Muscle of arm (tissue), 12 donors: ENCODE results near the gene IGSF8. TPM values are rescaled to one million over a fixed set of nuclear protein-coding genes. Genes with fewer than 3 reads are reported as not detected.

Experiments used
- DNase-seq: peaks from one replicate; pipeline ENCODE4 v3.0.0-alpha.2; 2013
- polyA plus RNA-seq, 12 donors: library from polyadenylated mRNA; unstranded; fragments of 120-200 nt; gene quantifications; one replicate each; pipeline ENCODE4 v1.2.1, GENCODE V29; 2013; ENCODE audit not compliant: insufficient read length in 12 of 12

IGSF8 gene
- polyA plus RNA-seq, 12 donors = 11.1 to 26.7 (median 18.3) TPM; not detected in 1

GRCh38 chr1:160108888-160109662 lies 10.7 kb upstream of the IGSF8 start:
- DNase-seq = no peak

DNA sequence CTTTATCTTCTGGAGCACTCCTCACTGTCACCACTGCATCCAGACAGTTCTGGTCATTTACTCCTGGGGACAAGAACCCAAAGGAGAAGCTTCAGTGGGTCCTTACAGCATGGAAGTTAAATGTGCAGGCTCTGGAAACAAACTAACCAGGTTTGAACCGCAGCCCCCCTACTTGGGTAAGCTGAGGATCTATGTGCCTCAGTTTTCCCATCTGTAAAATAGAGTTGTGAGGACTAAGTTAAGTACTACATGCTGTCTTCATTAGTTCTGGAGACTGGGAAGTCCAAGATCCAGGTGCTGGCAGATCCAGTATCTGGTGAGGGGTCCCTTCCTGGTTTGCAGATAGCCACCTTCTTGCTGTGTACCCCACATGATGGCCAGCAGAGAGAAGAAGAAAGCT lies 9.1 kb upstream of the IGSF8 start:
- DNase-seq = no peak

GRCh38 chr1:160105155-160105554 lies 6.7 kb upstream of the IGSF8 start:
- no peak for DNase-seq

GRCh38 chr1:160104486-160104885 lies 6.1 kb upstream of the IGSF8 start:
- no peak for DNase-seq

DNA sequence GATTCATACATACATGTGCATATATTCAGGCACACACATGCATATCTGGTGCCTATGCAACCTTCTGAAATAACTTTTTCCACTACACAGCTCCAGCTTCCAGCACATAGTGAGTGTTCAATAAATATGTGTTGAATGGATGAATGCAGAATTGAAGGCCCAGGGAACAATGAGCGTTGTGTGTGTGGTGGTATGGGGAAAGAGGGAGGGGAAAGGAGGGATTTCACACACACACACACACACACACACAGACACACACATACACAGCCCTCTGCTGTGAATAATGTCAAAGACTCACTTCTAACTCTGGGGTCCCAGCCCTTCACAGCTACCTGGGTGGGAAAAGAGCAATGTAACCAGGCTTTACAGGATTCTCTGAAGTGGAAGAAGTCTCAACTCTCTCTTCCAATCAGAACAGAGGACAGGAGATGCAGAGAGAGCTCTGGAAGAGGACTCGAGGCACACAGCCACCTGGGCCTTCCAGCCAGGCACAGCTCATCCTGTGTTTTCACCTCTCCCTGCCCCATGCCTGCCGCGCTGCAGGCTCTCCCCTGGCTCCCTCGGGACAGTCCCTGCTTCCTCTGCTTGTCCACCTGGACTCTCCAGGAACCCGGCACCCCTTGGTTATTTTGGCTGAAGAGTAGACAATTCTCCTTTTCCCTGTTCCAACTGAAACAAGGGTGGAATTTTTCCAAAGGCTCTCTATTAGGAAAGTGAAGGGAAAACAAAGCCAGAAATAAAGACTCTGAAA lies 5.4 kb upstream of the IGSF8 start:
- no peak for DNase-seq

DNA sequence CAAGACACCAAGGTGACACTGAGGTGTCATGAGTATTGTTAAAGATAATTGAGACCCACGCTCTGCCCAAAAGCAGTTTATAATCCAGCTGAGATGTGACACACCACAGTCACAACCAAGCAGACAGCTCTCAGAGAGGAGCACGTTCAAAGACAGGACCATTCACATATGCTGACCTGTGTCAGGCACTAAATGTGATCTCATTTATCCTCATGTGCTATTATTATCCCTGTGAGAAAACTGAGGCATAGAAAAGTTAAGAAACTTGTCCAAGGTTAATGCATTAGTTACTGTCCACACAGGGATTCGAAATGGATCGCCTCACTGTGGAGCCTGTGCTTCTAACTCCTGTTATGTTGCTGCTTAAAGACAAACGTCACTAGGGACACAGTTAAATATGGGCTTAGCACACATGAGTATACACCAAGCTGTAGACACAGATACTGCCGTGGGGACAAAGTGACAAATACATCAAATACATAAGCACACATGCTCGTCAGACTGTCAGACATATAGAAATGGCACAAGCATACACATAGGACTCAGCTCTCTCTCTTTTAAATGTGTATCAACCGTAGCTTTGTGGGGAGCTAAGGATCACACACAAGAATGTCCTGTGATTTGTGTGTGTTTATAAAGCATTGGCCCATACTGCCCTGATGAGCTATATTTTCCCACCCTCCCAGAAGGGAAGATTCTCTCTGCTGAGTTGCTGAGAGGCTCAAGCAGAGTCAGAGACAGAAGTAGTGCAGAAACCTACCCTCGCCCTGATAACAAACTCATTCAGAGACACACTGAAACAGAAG lies 3.5 kb upstream of the IGSF8 start:
- no peak for DNase-seq

GRCh38 chr1:160101037-160101716 lies 2.8 kb upstream of the IGSF8 start:
- DNase-seq = peak; percentile 82

GRCh38 chr1:160099716-160100375 lies 1.4 kb upstream of the IGSF8 start:
- DNase-seq = no peak

DNA sequence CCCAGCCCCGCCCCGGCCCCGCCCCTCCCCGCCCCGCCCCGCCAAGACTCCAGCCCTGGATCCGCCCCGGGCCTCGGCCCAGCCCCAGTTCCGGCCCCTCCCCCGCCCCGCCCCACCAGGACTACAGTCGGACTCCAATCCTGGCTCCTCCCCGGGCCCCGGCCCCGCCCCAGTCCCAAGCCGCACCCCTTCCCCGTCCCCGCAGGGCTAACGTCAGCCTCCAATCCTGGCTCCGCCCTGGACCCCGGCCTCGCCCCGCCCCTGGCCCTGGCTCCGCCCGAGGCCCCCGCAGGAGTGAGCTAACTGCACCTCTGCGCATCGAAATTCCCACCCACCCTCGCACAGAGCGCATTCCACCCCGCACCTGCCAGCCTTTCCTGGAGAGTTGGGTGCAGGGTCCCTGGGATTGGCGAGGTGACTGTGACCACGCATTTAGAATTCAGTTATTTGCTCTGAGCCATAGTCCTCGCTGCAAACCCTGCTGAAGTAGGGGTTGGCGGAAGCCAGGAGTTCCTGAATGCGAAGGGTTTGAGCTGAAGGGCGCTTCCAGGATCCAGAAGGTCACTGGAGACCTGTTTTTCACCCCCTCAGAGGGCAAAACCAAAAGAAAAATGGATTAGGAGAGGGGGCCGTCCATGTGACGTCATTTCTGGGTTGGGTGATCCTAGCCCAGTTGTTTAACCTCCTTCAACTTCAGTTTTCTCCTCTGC lies 588 bp upstream of the IGSF8 start:
- peak; percentile 95 for DNase-seq

GRCh38 chr1:160097151-160097910 lies 1.1 kb downstream of the IGSF8 start:
- DNase-seq = no peak

DNA sequence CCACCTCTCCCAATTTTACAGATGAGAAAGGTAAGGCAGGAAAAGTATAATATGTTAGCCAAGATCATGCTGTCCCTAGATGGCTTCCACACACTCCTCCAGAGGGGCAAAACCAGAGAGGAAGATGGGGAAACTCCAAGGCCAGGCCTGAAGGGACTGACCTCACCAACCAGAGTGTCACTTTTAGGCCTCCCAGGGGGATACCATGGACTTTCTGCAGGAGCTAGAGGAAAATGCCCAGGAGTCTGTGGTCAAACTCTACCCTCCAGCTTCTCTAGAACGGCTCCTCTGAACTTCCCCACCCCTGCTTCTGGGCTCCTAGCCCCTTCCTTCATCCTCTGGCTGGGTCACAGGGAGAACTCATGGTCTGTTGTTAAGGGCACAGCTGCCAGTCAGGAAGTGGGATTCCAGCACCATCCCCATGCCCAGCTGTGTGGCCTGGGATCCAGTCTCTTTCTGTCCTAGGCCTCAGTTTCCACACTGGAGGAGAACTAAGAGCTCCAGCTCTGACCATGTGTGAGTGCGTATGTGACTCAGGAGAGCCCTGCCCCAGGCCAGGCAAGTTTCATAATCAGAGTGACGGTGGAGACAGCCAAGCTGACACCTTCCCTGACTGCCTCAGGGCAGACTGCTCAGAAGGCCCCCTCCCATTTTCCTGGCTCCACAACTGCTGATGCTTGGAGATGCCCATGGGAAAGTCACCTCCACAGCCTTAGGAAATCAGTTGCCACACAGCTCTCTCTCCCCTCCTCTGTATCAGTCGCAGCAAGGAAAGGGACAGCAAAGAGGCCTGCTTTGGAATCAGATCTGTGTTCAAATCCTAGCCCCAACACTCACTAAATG lies 1.9 kb downstream of the IGSF8 start:
- no peak for DNase-seq

DNA sequence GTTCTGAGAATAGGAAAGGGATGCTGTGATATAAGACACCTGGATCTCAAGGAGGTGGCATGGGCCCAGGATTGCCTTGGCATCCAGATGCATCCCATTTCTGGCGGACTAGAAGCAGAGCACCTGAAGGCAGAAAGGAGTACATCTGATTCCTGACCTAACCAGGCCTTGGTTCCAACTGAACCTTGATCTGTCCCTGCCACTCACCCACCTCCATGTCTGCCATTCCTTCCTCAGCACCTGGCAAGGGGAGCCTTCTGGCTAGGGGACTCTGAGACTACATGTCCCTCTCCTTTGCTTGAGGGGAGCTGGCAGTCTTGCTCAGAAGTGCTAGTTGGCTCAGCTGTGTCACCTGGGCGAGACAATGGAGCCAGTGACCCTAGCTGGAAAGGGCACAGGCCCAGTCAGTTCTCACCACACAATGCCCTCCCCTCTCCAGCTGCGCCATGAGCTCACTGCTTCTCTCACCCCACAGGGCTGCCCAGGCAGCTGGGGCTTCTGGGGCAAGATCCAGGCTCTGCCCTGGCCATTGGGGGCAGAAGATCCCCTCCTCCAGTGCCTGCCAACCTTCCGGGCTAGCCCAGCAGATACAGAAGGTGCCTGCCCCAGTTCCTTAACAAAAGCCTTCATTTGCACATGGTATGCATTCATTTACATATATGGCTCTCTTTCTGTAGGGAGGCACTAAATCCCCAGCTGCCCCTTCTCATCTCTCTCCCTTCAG lies 2.9 kb downstream of the IGSF8 start:
- no peak for DNase-seq

GRCh38 chr1:160094806-160095205 lies 3.6 kb downstream of the IGSF8 start:
- DNase-seq = no peak

GRCh38 chr1:160094291-160094625 lies 4.2 kb downstream of the IGSF8 start:
- DNase-seq = no peak

- DNase-seq = no peak
These were observed 4.7 kb downstream of the IGSF8 start for GRCh38 chr1:160093624-160094290.

DNA sequence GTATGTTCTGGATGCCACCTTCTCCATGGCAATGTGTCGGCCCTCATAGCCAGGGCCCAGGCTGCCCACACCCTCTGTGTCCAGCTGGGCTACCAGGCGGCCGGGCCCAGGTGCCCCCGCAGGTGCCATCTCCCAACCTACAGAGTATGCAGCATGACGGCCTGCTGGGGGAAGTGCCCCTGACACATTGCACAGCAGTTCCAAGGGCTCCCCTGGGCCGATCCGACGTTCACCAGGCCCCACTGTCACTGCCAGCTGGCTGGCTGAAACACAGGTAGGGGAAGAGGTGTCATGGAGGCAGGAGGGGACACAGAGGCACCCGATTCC lies 5.4 kb downstream of the IGSF8 start:
- DNase-seq = no peak

GRCh38 chr1:160092366-160093068 lies 5.9 kb downstream of the IGSF8 start:
- no peak for DNase-seq
